ENCODE results near the gene MMP20. TPM values are rescaled to one million over a fixed set of nuclear protein-coding genes. Genes with fewer than 3 reads are reported as not detected.

The MMP20 gene
- total RNA-seq, 4 donors from 2014 or later = not detected

- intact Hi-C loops (cut with DNase I; ENCODE audit: low total_unique reads) (no loop called here), in situ Hi-C loops (cut with MboI; ENCODE audit: low pct_ligation_motif_present in 1 of 4, low pct_unique_long_range_greater_than_20kb in 1 of 4, low sequenced_read_pairs in 3 of 4) (no loop called here)
- Histone ChIP-seq H3K4me1 (peaks cover 0 to 11% (median 5%) of the 10 kb centered on the region in 4 donors), H3K27me3 (no peaks in the 10 kb centered on the region), H3K36me3 (no peaks in the 10 kb centered on the region), H3K4me3 (no peak overlapping the region), H3K9me3 (no peaks in the 10 kb centered on the region), H3K27ac (no peak overlapping the region)
- DNase-seq = no peak
- TF ChIP-seq EP300 (IDR thresholded peaks at IDR 0.05; ENCODE audit: low read depth) = no peak
- TF ChIP-seq POLR2AphosphoS5 (IDR thresholded peaks at IDR 0.05) = no peak
- TF ChIP-seq POLR2A (IDR thresholded peaks at IDR 0.05) = no peak
- 73 to 89% methylated on average over 2 to 3 of the region's 3 CpGs for WGBS, 2 donors (ENCODE audit: low coverage in 1 of 2)
These were observed 24.5 kb downstream of the MMP20 start for GRCh38 chr11:102600666-102601065.

- 24 to 39% methylated on average over 3 of the region's 3 CpGs for WGBS, 2 donors (ENCODE audit: low coverage in 1 of 2)
These were observed 25.4 kb downstream of the MMP20 start for GRCh38 chr11:102599642-102600261.

GRCh38 chr11:102598272-102598671 is 26.9 kb downstream of the MMP20 start:
- in situ Hi-C loops (cut with MboI; ENCODE audit: low pct_ligation_motif_present in 1 of 4, low pct_unique_long_range_greater_than_20kb in 1 of 4, low sequenced_read_pairs in 3 of 4) = no loop called here
- no peak overlapping the region for H3K4me3 ChIP-seq
- TF ChIP-seq POLR2AphosphoS5 (IDR thresholded peaks at IDR 0.05) = no peak
- no peak for DNase-seq
- intact Hi-C loops (cut with DNase I; ENCODE audit: low total_unique reads) = no loop called here
- no peaks in the 10 kb centered on the region for H3K9me3 ChIP-seq
- no peak overlapping the region for H3K27ac ChIP-seq
- WGBS, 2 donors (ENCODE audit: low coverage in 1 of 2) = 57 to 61% methylated on average over 1 of the region's 1 CpG
- H3K36me3 ChIP-seq = no peaks in the 10 kb centered on the region
- H3K4me1 ChIP-seq = peaks cover 0 to 11% (median 5%) of the 10 kb centered on the region in 4 donors
- H3K27me3 ChIP-seq = no peaks in the 10 kb centered on the region

More at GRCh38 chr11:102599642-102600261, 25.4 kb downstream of the MMP20 start:
- H3K27ac ChIP-seq = peak overlapping the region in 3 of 4 donors; percentile 2 to 26 (median 22)
- H3K4me3 ChIP-seq = no peak overlapping the region
- no peaks in the 10 kb centered on the region for H3K36me3 ChIP-seq
- in situ Hi-C loops (cut with MboI; ENCODE audit: low pct_ligation_motif_present in 1 of 4, low pct_unique_long_range_greater_than_20kb in 1 of 4, low sequenced_read_pairs in 3 of 4) = no loop called here
- TF ChIP-seq CTCF (IDR thresholded peaks at IDR 0.05) (no peak), POLR2AphosphoS5 (IDR thresholded peaks at IDR 0.05) (no peak), POLR2A (IDR thresholded peaks at IDR 0.05) (no peak), EP300 (IDR thresholded peaks at IDR 0.05; ENCODE audit: low read depth) (no peak)
- intact Hi-C loops (cut with DNase I; ENCODE audit: low total_unique reads) = no loop called here
- H3K4me1 ChIP-seq = peaks cover 0 to 11% (median 5%) of the 10 kb centered on the region in 4 donors
- H3K9me3 ChIP-seq = no peaks in the 10 kb centered on the region
- no peak for DNase-seq
- H3K27me3 ChIP-seq = no peaks in the 10 kb centered on the region

- DNase-seq = no peak
- H3K4me3 ChIP-seq = no peak overlapping the region
- 84 to 86% methylated on average over 3 to 6 of the region's 6 CpGs for WGBS, 2 donors (ENCODE audit: low coverage in 1 of 2)
- peaks cover 0 to 11% (median 5%) of the 10 kb centered on the region in 4 donors for H3K4me1 ChIP-seq
- H3K36me3 ChIP-seq = no peaks in the 10 kb centered on the region
- intact Hi-C loops (cut with DNase I; ENCODE audit: low total_unique reads) (no loop called here), in situ Hi-C loops (cut with MboI; ENCODE audit: low pct_ligation_motif_present in 1 of 4, low pct_unique_long_range_greater_than_20kb in 1 of 4, low sequenced_read_pairs in 3 of 4) (no loop called here)
- TF ChIP-seq POLR2AphosphoS5 (IDR thresholded peaks at IDR 0.05) = no peak
- TF ChIP-seq CTCF (IDR thresholded peaks at IDR 0.05) = no peak
- no peak for TF ChIP-seq EP300 (IDR thresholded peaks at IDR 0.05; ENCODE audit: low read depth)
- TF ChIP-seq POLR2A (IDR thresholded peaks at IDR 0.05) = no peak
- H3K27me3 ChIP-seq = no peaks in the 10 kb centered on the region
- no peaks in the 10 kb centered on the region for H3K9me3 ChIP-seq
- H3K27ac ChIP-seq = no peak overlapping the region
These were observed 28.6 kb downstream of the MMP20 start for GRCh38 chr11:102596578-102596977.

GRCh38 chr11:102592634-102593581 is 32.2 kb downstream of the MMP20 start:
- Histone ChIP-seq H3K36me3 (no peaks in the 10 kb centered on the region), H3K9me3 (no peaks in the 10 kb centered on the region), H3K4me1 (no peaks in the 10 kb centered on the region), H3K27ac (no peak overlapping the region), H3K27me3 (no peaks in the 10 kb centered on the region), H3K4me3 (no peak overlapping the region)
- in situ Hi-C loops (cut with MboI; ENCODE audit: low pct_ligation_motif_present in 1 of 4, low pct_unique_long_range_greater_than_20kb in 1 of 4, low sequenced_read_pairs in 3 of 4) = no loop called here
- TF ChIP-seq EP300 (IDR thresholded peaks at IDR 0.05; ENCODE audit: low read depth) = no peak
- peak in 4 of 5 experiments; percentile 35 to 50 (median 46) for TF ChIP-seq CTCF (IDR thresholded peaks at IDR 0.05)
- DNase-seq = no peak
- 80 to 88% methylated on average over 6 to 11 of the region's 11 CpGs for WGBS, 2 donors (ENCODE audit: low coverage in 1 of 2)
- intact Hi-C loops (cut with DNase I; ENCODE audit: low total_unique reads) = no loop called here
